K562 (cell line): ENCODE data around the gene NASP. TPM values are rescaled to one million over a fixed set of nuclear protein-coding genes. Genes with fewer than 3 reads are reported as not detected.

Experiments
- CBFA2T2 ChIP-seq: fragments of 450-650 bp; conservative IDR thresholded peaks from 2 replicates; pipeline ENCODE4 v1.6.1; 2017; ENCODE audit warnings: mild to moderate bottlenecking
- COPS2 ChIP-seq: fragments of 450-650 bp; conservative IDR thresholded peaks from 2 replicates; pipeline ENCODE4 v1.6.1; 2016; ENCODE audit warnings: mild to moderate bottlenecking, moderate library complexity
- HSF4 ChIP-seq: fragments of 250-450 bp; sonication (Bioruptor Pico); IDR thresholded peaks from 2 replicates; pipeline ENCODE4 v2.1.2; 2022; ENCODE audit warnings: mild to moderate bottlenecking, moderate library complexity, borderline replicate concordance
- NFIC ChIP-seq: fragments of 450-650 bp; IDR thresholded peaks from 2 replicates; pipeline ENCODE4 v1.6.1; 2017; ENCODE audit warnings: mild to moderate bottlenecking, inconsistent platforms
- POLR2AphosphoS2 ChIP-seq: IDR thresholded peaks from 2 replicates; pipeline ENCODE4 v1.6.1; 2012; ENCODE audit warnings: low read length, improper control_type of control experiment
- POLR3G ChIP-seq: IDR thresholded peaks from 2 replicates; pipeline ENCODE4 v1.6.1; 2011; ENCODE audit not compliant: insufficient read length, insufficient replicate concordance; ENCODE audit errors: extremely low read depth
- TRIM28 ChIP-seq: fragments of 450-650 bp; IDR thresholded peaks from 2 replicates; pipeline ENCODE4 v1.6.1; 2017
- WHSC1 ChIP-seq: IDR thresholded peaks from one replicate; pipeline ENCODE4 v1.6.1; 2012; ENCODE audit warnings: low read length, control low read depth, inconsistent platforms
- ZNF384 ChIP-seq: IDR thresholded peaks from 2 replicates; pipeline ENCODE4 v1.6.1; 2012; ENCODE audit warnings: low read depth, low read length, improper control_type of control experiment
- ZNF445 ChIP-seq: fragments of 250-450 bp; sonication (Bioruptor Pico); IDR thresholded peaks from 2 replicates; pipeline ENCODE4 v1.4.0; 2020; ENCODE audit warnings: low read depth, mild to moderate bottlenecking, moderate library complexity
- polyA plus RNA-seq, 8 experiments: library from polyadenylated mRNA; depleted of rRNA in 4 of 8; stranded (reverse) in 5 of 8; unstranded in 3 of 8; fragments of >200 nt; fragmentation: Nextera tagmentation in 2 of 8; fragmentation: Illumina TruSeq in 1 of 8; extraction: Ambion mirVana in 2 of 8; extraction: Trizol in 1 of 8; gene quantifications; 2 replicates each; pipeline versions ENCODE4 v1.2.1 to v1.2.3, GENCODE V29; 2011 to 2014; ENCODE audit warnings: inconsistent platforms in 1 of 8, missing spikeins in 1 of 8
- total RNA-seq, 7 experiments: library from RNA; depleted of rRNA in 6 of 7; stranded (reverse); fragments of >200 nt in 6 of 7; fragmentation: Illumina TruSeq in 2 of 7; extraction: Trizol in 2 of 7; gene quantifications; 2 replicates each; pipeline versions ENCODE4 v1.2.1 to v1.2.3, GENCODE V29; 2011 to 2021; ENCODE audit warnings: low replicate concordance in 1 of 7
- TF ChIP-seq, protein P1 (sequence below): fragments of 250-450 bp; sonication (Bioruptor Pico); IDR thresholded peaks from 2 replicates; pipeline ENCODE4 v1.8.0; 2021; ENCODE audit warnings: moderate library complexity, mild to moderate bottlenecking, inconsistent platforms
- TF ChIP-seq, protein P2 (sequence below): fragments of 450-650 bp; IDR thresholded peaks from 2 replicates; pipeline ENCODE4 v1.6.1; 2017; ENCODE audit warnings: antibody characterized with exemption
- TF ChIP-seq, protein P3 (sequence below): fragments of 450-650 bp; IDR thresholded peaks from 2 replicates; pipeline ENCODE4 v1.6.1; 2017; ENCODE audit warnings: antibody characterized with exemption, mild to moderate bottlenecking

The NASP gene
- total and polyA plus RNA-seq, 9 of the 15 experiments (the other 6 are each of a cell fraction or from before 2014, with no cell fraction given): 199 to 578 (median 419) TPM

DNA sequence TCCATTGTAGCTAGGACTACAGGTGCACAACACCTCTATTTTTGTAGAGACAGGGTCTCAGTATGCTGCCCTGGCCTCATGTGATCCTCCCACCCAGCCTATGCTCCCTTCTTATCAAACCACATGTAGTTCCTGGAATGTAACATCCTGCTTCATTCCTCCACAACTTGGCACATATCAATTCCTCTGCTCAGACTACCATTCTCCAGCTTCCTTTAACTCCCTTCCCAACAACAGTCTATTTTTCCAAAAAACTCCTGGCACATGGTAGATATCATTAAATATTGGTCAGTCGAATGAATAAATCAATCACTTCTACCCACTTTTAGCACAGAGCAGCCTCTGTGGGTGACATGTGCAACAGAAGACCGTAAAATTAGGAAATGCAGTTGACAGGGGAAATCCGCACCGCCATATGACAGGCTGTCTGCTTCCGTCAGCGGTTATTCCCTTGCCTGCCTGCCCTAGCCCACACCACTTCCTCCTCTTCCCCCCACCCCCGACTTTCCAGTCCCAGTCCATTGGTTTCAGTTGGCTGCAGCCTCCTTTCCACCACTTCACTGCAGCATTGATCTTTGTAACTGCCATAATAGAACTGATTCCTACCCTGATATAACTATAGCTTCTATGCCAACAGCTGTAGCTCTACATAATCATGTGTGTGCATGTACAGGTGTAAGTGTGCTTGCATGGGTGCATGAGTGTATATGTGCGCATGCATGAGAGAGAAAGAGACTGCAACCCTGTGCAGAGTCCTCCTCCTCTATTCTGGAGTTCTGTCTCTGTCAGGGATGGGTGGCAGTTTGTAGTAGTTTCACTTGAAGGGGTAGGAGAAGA, 40.0 kb upstream of the NASP start (continued):
- TF ChIP-seq, protein P1, sequence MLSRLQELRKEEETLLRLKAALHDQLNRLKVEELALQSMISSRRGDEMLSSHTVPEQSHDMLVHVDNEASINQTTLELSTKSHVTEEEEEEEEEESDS (CRISPR knock-in tag): no peak
- TF ChIP-seq WHSC1 (no peak), POLR2AphosphoS2 (no peak), TRIM28 (no peak), POLR3G (no peak), NFIC (no peak), HSF4 (CRISPR knock-in tag) (no peak), COPS2 (no peak), CBFA2T2 (no peak), ZNF445 (CRISPR knock-in tag) (no peak), ZNF384 (no peak)
- TF ChIP-seq, protein P2, sequence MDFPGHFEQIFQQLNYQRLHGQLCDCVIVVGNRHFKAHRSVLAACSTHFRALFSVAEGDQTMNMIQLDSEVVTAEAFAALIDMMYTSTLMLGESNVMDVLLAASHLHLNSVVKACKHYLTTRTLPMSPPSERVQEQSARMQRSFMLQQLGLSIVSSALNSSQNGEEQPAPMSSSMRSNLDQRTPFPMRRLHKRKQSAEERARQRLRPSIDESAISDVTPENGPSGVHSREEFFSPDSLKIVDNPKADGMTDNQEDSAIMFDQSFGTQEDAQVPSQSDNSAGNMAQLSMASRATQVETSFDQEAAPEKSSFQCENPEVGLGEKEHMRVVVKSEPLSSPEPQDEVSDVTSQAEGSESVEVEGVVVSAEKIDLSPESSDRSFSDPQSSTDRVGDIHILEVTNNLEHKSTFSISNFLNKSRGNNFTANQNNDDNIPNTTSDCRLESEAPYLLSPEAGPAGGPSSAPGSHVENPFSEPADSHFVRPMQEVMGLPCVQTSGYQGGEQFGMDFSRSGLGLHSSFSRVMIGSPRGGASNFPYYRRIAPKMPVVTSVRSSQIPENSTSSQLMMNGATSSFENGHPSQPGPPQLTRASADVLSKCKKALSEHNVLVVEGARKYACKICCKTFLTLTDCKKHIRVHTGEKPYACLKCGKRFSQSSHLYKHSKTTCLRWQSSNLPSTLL: no peak
- TF ChIP-seq, protein P3, sequence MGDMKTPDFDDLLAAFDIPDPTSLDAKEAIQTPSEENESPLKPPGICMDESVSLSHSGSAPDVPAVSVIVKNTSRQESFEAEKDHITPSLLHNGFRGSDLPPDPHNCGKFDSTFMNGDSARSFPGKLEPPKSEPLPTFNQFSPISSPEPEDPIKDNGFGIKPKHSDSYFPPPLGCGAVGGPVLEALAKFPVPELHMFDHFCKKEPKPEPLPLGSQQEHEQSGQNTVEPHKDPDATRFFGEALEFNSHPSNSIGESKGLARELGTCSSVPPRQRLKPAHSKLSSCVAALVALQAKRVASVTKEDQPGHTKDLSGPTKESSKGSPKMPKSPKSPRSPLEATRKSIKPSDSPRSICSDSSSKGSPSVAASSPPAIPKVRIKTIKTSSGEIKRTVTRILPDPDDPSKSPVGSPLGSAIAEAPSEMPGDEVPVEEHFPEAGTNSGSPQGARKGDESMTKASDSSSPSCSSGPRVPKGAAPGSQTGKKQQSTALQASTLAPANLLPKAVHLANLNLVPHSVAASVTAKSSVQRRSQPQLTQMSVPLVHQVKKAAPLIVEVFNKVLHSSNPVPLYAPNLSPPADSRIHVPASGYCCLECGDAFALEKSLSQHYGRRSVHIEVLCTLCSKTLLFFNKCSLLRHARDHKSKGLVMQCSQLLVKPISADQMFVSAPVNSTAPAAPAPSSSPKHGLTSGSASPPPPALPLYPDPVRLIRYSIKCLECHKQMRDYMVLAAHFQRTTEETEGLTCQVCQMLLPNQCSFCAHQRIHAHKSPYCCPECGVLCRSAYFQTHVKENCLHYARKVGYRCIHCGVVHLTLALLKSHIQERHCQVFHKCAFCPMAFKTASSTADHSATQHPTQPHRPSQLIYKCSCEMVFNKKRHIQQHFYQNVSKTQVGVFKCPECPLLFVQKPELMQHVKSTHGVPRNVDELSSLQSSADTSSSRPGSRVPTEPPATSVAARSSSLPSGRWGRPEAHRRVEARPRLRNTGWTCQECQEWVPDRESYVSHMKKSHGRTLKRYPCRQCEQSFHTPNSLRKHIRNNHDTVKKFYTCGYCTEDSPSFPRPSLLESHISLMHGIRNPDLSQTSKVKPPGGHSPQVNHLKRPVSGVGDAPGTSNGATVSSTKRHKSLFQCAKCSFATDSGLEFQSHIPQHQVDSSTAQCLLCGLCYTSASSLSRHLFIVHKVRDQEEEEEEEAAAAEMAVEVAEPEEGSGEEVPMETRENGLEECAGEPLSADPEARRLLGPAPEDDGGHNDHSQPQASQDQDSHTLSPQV: no peak
